HG02588 (cell line): ENCODE results near the gene PPP1R14D.

Experiments used
- ATAC-seq: cut with Tn5 transposase; IDR thresholded peaks from one replicate; pipeline ENCODE4 v1.9.1; 2021; ENCODE audit warnings: mild to moderate bottlenecking, moderate library complexity; ENCODE audit not compliant: unreplicated experiment

PPP1R14D gene

GRCh38 chr15:40787991-40788390 lies 40.5 kb downstream of the PPP1R14D start:
- ATAC-seq, result no peak

DNA sequence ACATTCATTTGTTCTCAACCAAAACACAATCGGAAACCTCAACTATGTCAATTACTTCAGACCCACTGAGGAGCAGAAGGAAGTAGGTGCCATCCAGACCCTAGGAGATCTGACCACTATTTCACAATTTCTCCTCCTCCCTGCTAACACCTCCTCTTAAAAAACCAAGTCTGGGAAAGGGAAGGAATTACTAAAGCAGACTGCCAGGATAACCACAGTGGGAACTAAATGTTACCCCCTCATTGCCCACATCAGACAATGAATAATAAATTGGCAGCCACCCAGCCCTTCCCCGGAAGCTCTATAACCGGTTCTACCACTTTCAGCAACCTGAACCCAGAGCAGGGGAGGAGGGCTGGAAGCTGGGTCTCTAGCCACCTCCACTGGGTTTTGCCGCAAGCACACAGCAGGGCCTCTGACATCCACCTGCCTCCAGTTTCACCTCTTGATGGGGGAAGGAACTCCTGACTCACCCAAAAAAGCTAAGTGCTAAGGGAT lies 41.1 kb downstream of the PPP1R14D start:
- ATAC-seq, result no peak

DNA sequence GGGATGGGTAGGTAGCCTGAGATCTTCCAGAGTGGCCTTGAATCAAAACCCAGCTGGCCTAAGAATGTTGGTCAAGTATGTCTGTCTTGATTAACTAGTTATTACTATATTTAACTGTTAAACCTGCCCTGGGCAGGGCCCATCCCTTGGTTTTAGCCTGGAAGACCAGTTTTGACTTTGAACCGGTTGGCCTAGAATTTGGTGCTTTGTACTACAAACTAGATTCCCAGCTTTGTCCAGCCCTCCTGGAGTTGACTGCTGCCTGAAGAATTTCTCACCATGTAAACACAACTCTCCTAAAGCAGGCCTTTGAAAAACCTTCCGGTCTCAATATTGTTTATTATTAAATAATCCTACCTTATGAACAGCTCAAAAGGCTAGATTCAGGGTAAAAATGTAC lies 42.7 kb downstream of the PPP1R14D start:
- no peak for ATAC-seq

GRCh38 chr15:40785164-40785563 lies 43.3 kb downstream of the PPP1R14D start:
- no peak for ATAC-seq

GRCh38 chr15:40782609-40783227 lies 45.8 kb downstream of the PPP1R14D start:
- no peak for ATAC-seq

- ATAC-seq, result no peak
Observed at GRCh38 chr15:40776537-40777141, 51.9 kb downstream of the PPP1R14D start.

- ATAC-seq, result no peak
Observed at GRCh38 chr15:40775740-40776536, 52.6 kb downstream of the PPP1R14D start.

GRCh38 chr15:40775007-40775406 lies 53.5 kb downstream of the PPP1R14D start:
- no peak for ATAC-seq

DNA sequence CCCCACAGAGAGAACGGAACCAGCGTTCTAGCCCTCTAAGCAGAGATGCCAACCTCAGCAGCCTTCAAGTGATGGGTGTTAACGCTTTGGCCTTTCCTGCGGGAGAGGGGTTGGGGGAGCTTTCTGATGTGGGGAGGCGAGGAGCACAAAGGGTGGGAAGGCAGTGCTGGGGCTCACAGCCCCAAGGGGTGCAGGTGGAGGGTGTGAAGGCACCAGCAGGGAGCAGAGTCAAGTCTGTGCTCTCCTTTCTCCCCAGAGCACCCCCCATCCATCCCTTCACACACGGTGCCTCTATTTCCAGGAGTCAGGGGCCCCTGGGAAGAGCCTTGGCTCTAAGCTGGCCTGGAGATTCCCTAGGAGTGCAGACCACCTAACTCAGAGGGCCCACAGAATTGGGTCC lies 54.6 kb downstream of the PPP1R14D start:
- ATAC-seq, result no peak

- no peak for ATAC-seq
Observed at GRCh38 chr15:40773496-40773895, 55.0 kb downstream of the PPP1R14D start.

DNA sequence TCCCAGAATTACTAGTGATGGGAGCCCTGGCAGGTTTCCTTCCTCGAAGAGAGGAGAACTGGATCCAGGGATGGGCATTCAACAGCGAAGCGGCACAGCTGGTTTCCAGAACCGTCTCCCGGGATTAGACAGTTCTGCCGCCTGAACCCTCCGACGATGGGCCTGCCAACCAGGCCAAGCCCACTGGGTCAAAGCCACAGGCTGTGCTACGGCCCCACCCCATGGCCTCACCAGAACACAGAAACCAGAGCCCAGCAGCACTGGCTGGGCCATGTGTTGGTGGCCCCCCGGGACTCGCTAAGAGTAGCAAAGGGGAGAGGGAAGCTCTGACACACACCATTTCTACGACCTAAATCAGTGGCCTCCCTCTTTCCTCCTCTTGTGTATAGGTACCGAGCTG lies 56.5 kb downstream of the PPP1R14D start:
- no peak for ATAC-seq

DNA sequence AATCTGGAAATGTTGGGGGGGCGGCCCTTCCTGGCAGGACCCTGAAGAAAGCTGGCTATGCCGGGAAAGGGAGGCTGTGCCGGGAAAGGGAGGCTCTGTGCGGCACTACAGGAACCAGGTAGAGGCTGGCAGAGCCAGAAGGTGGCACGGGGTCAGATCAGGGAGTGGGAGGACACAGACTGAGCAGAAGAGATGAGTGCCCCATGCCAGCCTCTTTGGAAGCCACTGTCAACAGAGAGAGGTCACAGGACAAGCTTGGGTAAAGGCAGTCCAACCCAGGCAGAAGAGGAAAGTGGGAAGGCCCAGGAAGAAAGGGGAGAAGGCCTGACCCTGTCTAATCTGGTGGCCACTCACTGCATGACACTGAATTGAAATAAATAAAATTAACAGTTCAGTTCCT lies 57.3 kb downstream of the PPP1R14D start:
- ATAC-seq, result no peak

GRCh38 chr15:40770147-40770721 lies 58.3 kb downstream of the PPP1R14D start:
- no peak for ATAC-seq

- ATAC-seq, result no peak
Observed at GRCh38 chr15:40769274-40770146, 59.0 kb downstream of the PPP1R14D start, which contains the start of gene C15orf62. Gene C15orf62 (plus strand): TSS chr15:40769980. CDS start chr15:40770496, 516 bp downstream.

DNA sequence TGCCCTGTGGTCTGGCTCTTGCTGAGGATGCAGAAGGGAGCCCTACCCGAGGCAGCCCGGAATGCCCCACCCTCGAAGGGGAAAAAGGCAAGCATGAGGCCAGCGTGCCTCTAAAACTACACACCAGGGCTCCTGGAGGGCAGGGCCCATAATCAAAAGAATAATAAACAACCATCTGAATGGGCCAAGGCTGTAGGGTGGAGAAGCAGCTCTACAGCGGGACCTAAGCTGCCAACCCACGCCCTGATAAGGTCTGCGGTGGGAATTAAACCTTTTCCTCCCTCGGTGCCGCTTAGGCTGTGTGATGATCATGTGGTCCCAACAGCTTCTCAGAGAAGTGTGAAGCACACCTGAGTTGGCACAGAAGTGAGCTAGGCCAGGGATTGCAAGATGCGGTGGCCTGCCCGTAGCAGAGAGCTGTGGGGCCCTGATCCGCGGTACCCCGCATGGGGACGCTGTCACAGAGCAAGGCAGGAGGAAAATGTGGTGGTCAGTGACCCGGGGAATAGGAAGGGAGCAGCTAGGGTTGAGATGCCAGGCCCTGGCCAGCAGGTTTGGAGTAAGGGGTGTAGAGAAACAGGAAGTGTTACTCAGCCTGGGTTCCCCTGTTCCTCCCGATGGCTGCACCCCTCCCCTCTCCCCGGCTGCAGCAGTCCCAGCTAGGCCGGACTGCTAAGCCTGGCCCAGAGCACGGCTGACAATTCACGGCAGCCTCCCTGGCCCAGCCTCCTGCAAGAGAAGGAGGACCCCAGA lies 59.8 kb downstream of the PPP1R14D start:
- ATAC-seq, result no peak

DNA sequence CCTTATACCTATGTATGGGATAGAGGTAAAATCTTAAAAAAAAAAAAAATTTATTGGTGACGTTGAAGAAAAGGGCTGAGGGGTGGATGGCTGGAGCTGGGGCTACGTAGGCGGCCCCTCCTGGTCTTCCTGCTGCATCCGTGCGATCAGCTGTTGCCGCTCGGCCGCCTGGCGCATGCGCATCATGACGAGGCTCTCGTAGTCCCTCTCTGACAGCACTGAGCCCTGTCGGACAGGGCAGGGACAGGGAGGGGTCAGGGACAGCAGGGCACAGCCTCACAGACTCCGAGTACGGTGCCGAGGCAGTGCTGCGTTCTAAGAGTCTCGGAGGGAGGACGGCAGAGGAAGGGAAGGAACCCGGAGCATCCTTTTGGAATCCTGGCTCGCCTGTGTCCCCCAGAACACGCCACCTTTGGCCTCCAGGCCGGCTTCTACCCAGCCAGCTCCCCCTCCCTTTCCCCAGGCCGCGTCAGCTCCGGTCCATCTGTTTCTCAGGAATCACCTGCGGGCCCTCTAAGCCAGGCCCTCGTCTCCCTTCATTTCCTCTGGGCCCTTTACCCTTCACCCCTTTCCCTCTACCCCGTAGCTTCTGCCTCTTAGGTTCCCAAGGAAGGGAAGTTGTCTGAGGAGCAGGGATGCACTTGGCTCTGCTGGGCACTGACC lies 60.5 kb downstream of the PPP1R14D start:
- no peak for ATAC-seq

GRCh38 chr15:40766906-40767837 lies 61.3 kb downstream of the PPP1R14D start:
- ATAC-seq, result no peak

GRCh38 chr15:40766194-40766815 lies 62.2 kb downstream of the PPP1R14D start:
- no peak for ATAC-seq
